Fibroblast of pulmonary artery (primary cell): ENCODE data around the gene SPATS1.

ENCODE experiments used
- DNase-seq: peaks from one replicate; pipeline ENCODE4 v3.0.0-alpha.2; 2010; ENCODE audit warnings: low read depth
- H3K4me3 ChIP-seq: replicated peaks from 2 replicates; pipeline ENCODE4 v1.5.1; 2011; ENCODE audit warnings: low read depth, mild to moderate bottlenecking, control low read depth, low read length, moderate library complexity
- TF ChIP-seq, protein P1 (sequence below): IDR thresholded peaks from 2 replicates; pipeline ENCODE4 v1.5.1; 2011; ENCODE audit warnings: mild to moderate bottlenecking, control low read depth, low read length, inconsistent platforms; ENCODE audit errors: missing control alignments

Gene SPATS1

DNA sequence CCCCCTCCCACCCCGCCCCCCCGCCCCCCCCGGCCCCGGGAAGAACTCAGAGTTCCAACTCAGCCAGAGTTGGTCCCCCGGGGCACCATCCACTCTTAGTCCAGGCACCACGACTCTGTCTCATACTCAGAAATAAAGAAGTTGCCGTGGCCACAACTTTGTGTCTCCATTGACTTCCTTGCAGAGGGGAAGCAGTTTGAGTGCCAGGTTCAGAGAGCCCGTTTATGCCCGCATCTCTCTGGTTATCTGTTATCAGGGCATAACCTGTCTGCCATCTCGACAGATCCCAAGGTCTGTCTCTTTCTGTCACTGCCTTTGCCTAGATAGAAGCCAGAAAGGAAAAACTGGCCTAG, 45.7 kb downstream of the SPATS1 start:
- TF ChIP-seq, protein P1, sequence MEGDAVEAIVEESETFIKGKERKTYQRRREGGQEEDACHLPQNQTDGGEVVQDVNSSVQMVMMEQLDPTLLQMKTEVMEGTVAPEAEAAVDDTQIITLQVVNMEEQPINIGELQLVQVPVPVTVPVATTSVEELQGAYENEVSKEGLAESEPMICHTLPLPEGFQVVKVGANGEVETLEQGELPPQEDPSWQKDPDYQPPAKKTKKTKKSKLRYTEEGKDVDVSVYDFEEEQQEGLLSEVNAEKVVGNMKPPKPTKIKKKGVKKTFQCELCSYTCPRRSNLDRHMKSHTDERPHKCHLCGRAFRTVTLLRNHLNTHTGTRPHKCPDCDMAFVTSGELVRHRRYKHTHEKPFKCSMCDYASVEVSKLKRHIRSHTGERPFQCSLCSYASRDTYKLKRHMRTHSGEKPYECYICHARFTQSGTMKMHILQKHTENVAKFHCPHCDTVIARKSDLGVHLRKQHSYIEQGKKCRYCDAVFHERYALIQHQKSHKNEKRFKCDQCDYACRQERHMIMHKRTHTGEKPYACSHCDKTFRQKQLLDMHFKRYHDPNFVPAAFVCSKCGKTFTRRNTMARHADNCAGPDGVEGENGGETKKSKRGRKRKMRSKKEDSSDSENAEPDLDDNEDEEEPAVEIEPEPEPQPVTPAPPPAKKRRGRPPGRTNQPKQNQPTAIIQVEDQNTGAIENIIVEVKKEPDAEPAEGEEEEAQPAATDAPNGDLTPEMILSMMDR, result no peak
- no peak for DNase-seq
- peak overlapping the region; percentile 77 for H3K4me3 ChIP-seq

DNA sequence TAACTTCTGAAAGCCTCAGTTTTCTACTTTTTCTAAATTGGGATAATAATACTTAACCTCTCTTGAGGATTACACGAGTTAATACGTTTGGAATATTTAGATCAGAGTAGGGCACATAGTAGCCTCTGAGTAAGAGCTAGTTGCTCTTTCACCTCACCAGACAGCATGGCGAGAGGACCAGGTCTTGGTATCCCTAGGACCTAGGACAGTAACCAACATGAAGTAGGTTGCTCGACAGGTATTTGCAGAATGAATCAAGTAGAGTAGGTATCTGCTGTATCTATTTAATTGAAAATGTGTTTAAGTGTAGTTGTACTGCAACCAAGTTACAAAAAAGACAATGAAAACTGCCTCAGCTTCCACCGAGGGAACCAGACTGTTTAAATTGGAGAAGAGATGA, 46.4 kb downstream of the SPATS1 start:
- H3K4me3 ChIP-seq, result peak overlapping the region; percentile 77
- TF ChIP-seq, protein P1, result no peak
- DNase-seq, result no peak

DNA sequence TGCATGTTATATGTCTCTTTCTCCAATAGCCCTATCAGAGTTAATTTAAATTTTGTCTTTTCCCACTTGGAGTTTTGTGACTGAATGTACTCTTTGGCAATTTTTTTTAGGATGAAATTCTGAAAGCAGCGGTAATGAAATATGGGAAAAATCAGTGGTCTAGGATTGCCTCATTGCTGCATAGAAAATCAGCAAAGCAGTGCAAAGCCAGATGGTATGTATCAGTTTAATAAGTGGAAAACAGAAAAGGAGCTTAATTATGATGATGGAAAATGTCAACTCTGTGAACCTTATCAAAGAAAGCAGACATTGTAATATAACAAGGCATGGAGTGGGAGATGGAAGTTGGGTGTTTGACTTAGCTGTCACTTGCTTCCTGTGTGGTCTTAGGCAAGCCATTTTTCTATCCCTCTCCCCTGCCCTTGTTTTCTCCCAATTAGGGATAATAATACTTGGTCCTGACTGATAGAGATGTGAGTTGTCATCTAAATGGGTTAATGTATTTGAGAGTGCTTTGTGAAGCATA, 47.8 kb downstream of the SPATS1 start:
- TF ChIP-seq, protein P1, result no peak
- H3K4me3 ChIP-seq, result no peak overlapping the region
- DNase-seq, result no peak
